ENCODE measurements around the gene CDH11.

CDH11 gene

DNA sequence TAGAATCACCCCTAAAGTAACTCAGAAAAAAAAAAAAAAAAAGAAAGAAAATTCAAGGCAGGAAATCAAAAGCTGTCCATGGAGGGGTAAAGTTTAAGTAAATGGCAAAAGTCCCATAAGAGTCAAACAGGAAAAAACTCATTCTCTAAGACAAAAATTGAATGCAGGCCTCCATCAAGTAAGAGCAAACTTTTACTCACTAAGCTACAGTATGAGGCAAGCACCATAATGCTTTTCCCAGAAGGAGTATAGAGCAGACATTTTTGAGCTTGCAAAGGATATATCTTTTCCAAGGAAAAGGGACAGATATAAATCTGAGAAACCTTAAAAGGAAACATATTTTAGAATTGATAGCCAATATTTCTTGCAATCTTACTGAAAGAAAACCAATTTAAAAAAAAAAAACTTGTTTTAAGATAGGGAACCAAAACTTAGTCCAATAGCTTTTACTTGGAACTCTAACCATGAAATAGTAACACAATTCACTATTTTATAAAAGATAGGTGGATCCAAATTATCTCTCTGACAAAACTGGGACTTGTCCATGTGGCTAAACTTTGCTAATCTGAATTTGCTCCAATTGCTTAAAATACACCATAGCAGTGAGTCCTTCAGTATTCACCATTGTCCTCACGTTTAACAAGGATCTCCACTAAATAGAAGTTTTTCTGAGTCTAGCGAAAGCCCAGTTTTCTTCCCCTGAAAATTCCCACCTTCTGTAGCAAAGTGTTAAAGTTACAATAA is 99.8 kb downstream of the CDH11 start:
- no peak for DNase-seq

DNA sequence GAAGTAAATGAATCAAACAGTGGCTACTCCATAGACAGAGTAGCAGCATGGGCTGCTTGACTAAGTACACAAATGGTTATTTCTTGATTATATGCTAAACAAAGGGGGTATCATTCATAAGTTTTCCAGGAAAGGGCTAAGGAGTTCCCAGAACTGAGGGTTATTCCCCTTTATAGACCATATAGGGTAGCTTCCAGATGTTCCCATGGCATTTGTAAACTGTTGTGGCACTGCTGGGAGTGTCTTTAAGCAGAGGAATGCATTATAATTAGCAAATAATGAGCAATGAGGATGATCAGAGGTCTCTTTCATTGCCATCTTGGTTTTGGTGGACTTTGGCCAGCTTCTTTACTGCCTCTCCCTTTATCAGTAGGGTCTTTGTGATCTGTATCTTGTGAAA is 105.1 kb downstream of the CDH11 start:
- DNase-seq, result no peak

DNA sequence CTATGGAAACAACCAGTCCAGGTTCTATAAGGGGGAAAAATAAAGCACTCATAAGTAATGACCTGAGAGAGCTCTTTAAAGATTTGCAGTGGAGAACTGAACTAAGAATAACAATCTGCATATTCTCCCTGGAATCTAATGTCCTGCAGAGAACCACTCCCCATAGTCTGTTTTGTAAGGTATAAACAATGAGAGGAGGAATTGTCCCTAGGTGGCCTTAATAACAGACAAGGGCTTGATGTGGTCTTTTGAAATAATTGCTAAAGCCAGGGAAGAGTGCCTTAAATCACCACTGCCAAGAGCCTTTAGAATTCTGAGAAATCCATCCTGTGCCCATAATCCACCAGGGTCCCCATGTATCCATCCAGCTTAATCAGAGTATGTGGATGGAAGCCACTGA is 106.3 kb downstream of the CDH11 start:
- no peak for DNase-seq

DNA sequence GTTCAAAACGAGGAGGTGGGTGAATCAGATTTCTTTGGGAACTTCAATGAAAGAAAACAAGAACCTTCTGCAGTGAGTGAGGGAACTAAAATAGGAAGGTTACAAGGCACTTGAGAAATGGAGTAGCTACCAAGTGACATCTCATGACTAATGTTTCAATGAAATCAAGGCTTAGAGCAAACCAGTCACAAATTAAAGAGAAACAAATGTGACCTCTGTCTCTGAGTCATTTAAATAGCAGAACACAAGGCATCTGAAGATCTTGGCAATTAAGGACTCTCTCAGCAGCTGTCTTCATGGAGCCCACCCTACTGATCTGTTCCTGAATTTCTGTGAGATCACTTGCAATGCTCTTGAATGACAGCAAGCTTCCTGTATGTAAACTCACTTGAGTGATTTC is 109.5 kb downstream of the CDH11 start:
- DNase-seq, result no peak

DNA sequence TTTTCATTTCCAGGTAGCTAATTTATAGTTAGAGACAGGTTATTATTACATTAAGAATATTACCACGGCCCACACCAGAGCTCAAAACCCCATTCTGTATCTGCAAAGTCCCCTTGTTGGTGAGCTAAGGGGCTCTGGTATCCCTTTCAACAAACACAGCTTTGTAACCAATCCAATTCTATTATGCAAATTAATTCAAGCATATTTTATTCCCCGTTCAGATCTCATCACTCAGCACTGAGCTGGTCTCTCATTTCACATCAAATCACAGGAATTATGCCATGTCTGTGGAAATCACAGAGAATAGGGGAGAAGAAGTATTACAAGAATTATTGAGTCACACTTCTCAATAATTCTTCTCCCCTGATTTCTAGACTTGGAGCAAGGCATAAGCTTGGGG is 111.7 kb downstream of the CDH11 start:
- no peak for DNase-seq

DNA sequence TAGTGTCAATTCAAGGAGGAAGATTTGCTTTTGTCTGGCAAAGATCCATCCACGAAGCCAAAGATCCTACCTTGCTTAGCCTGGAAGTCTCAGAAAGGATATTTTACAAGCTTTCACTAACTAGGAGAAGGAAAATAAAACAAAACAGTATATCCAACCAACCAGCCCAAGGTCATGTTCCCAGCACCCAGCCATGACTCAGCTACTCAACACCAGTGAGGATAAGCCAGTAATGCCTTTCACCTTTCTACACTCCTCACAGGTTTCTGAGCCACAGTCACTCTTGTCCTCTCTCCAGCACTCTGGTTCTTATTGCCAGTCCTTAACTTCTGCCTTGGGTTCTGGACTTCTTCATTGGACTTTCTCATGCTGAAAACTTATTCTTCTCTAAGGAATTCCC is 116.2 kb downstream of the CDH11 start:
- no peak for DNase-seq

DNA sequence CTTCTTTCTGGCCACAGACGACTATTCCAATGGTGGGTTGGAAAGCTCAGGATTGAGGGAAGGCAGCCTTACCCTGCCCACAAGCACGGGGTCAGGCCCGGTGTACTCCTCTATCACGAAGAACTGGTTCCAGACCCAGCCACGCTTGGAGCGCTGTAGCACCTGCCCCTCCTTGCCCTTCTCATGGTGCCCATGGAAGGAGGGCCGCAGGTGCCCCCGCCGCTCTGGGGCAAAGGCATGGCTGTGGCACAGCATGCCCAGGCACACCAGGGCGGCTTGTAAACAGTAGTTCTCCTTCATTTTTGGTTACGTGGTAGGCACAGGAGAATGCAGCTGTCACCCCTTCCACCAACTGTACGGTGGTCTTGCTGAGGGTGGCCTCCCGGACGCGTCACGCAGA is 117.3 kb downstream of the CDH11 start:
- DNase-seq, result no peak

DNA sequence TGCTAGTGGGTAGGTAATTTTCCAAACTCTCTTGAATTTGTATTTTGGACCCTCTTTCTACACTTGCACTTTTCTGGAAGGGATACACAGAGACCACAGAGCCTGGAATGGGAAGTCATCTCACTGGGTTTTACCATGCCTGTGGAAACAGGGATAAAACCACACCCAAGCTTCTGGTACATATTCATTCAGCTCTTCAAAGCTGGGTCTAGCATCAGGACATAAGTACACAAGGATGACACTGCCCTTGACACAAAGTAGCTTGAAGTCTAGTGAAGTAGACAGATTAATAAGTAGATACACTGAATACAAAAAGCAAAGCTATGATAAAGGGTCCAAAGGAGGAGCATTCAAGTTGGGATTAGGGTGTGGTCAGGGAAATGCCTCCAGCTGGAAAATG is 118.2 kb downstream of the CDH11 start:
- DNase-seq, result no peak

DNA sequence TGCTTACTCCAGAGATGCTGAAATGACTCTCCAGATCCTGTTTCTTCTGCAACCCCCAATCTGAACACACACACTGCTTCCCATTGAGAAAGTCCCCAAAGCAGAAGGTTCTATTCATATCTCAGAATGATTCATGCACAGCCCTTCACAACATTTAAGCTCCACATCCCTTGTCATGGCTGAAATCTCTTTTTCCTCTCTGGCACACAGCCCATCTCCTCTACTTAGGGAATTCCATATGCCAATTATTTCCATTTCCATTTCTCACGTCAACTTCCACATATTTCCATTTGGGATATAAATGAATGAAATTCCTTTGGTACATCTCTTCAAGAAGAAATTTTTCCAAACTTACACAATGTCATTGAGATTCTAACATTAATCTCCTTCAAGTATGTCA is 119.6 kb downstream of the CDH11 start:
- no peak for DNase-seq

DNA sequence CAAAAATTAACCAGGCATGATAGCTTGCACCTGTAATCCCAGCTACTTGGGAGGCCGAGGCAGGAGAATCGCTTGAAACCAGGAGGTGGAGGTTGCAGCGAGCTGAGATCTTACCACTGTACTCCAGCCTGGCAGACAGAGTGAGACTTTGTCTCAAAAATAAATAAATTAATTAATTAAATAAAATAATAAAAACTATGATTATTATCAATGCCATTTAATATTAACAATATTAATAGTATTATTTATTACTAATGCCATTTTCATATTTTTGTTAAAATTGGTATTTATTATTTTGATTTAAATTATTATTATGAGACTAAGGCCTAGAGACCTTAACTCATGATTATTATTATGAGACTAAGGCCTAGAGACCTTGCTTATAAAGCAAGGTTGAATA is 121.2 kb downstream of the CDH11 start:
- no peak for DNase-seq

DNA sequence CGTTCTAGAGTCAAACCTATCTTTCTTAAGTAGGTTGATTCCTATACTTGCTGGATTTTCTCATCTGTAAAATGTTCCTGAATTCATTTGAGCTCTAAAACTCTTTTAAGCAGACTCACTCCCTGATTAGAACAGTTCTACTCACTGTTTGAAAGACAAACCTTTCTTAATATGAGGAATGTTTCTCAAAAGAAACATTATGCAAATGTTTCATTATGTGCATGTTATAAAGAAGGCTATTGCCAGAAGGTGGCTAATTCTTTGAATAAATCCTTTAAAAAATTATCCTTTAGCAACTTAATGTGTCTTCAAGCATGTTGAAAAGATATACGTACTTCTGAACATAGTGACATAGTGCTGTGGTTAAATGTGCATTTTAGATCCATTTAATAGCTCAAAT is 124.1 kb downstream of the CDH11 start:
- no peak for DNase-seq

DNA sequence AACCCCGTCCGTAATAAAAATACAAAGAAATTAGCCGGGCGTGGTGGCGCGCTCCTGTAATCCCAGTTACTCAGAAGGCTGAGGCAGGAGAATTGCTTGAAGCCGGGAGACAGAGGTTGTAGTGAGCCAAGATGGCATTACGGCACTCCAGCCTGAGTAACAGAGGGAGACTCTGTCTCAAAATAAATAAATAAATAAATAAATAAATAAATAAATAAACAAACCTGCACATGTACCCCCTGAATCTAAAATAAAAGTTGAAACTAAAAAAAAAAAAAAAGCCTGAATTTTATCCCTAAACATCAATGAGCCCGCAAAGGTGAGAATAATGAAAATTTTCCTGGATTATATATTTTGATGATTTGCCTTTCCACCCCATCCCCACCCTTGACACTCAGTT is 124.7 kb downstream of the CDH11 start:
- DNase-seq, result no peak

DNA sequence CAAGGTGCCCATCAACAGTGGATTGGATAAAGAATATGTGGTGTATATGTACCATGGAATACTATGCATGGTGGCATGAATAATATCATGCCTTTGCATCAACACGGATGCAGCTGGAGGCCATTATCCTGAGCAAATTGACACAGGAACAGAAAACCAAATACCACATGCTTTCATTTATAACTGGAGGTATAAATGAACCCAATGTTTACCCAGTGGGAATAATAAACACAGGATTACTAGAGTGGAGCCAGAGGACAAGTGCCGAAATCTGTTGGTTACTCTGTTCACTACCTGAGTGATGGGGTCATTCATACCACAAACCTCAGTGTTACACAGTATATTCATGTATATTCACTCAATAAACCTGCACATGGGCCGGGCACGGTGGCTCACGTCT is 125.2 kb downstream of the CDH11 start:
- no peak for DNase-seq

DNA sequence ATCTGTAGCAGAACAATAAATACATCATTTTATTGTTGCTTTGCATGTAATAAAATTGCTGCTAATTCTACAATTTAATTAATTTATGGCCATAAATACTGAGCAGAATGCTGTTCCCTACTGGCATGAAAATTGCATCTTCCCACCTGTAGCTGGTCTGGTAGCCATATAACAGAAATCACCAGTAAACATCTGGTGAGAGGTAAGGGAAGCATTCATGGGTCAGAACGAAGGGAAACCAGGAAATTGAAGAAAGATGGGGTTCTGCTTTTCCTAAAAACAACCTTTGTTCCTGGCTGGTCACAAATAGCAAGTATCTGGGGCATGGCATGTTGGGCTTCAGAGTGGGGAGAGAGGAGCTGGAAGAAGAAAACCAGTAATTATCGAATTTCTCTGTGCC is 128.4 kb downstream of the CDH11 start:
- DNase-seq, result no peak

DNA sequence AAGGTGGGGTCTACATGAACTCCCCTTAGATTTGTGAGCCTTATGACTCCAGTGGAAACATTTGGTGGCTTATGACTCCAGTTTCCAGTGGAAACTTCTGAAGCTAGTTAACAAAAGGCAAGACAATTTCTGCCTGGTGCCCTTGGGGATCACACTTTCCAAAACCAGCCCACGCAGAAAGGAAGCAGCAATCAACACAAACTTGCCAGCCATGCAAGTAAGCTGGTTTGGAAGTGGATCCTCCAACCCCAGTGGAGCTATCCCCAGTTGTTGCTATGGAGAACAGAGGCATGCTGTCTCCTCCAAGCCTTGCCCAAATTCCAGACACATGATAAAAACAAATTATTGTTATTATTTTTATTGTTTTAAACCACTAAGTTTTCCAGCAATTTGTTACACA is 130.9 kb downstream of the CDH11 start:
- DNase-seq, result no peak

DNA sequence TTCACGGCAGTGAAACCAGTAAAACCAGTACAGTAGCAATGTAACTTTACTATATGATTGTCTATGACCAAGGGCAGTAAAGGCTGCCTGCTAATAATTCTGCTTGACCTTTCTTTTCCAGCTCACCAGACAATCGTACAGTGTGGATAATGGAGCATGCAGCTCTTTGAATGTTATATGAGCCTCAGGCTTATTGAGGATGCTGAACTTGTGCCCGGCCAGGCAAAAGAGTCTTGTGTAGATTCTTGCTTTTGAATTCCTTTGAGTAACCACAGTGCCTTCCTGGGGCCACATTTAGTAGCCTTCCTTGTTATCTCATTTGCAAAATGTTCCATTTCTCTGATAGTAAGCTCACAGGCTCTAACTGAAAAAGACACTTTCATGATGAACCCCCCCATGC is 131.8 kb downstream of the CDH11 start:
- DNase-seq, result no peak

DNA sequence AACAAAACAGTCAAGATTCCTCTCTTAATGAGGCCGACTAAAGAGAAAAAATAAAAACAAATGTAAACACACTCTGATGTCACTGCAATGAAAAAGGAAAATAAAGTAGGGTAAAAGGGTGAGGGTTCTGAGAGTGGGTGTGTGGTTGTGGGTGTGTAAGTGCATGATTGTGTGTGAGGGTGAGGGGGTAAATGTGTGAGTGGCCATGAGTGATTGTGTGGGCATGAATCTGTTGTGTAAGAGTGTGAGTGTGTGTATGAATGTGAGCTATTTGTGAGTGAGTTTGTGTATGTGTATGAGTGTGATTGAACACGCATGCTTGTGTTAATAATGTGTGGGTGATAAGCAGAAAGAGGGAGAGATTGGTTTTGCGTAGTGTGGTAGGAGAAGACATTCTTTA is 132.8 kb downstream of the CDH11 start:
- no peak for DNase-seq

DNA sequence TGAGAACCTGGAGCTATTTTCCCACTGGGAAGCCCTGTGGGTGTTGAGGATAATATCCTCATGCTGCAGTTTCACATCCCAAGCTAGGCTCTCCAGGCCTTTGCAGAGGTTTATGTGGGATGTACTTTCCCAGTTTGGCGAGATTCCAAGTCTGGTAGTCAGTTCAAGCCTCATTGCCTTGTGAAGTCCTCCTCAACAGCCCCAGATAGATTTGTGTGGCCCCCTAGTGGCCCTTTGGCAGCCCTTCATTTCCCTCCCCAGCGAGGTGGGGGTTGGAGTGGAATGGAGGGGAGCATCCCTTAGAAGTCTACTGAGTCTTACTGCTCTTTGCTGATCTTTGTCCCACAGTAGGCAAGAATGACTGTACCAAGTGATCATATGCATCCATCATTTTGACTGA is 137.9 kb downstream of the CDH11 start:
- DNase-seq, result no peak

DNA sequence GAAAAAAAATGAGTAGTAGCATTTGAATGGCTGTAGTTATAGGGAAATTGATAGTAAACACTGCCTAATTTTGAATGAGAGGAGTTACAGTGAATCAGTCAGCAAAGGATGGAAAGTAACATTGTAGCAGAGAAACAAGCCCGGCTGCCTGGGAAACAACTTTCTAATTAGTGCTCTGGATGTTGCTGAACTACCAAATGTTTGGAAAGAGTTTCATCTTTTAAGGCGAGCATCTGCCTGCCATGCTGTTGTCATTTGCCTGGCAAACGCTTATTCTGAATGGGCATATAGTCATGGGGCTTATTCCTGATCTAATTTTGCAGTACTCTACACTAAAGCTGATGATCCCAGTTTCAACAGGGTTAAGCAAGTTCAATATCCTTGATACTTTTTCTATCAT is 138.6 kb downstream of the CDH11 start:
- DNase-seq, result no peak

DNA sequence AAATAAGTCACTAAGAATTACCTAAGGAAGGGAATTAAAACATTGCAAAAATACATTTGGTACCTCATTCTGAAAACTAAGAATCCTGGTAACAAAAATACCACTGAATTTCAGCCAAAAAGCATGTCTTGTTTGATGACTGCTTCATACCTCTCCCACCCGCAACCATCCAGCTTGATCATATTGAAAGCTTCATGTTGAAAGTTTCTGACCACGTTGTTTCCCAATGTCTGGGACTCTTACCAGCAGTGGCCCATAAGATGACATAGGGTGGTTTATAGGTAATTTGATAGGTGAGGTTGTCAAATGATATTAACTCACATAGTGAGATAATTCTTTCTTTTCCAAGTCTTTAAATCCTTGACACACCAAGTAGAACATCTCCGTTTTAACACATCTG is 139.3 kb downstream of the CDH11 start:
- DNase-seq, result no peak

DNA sequence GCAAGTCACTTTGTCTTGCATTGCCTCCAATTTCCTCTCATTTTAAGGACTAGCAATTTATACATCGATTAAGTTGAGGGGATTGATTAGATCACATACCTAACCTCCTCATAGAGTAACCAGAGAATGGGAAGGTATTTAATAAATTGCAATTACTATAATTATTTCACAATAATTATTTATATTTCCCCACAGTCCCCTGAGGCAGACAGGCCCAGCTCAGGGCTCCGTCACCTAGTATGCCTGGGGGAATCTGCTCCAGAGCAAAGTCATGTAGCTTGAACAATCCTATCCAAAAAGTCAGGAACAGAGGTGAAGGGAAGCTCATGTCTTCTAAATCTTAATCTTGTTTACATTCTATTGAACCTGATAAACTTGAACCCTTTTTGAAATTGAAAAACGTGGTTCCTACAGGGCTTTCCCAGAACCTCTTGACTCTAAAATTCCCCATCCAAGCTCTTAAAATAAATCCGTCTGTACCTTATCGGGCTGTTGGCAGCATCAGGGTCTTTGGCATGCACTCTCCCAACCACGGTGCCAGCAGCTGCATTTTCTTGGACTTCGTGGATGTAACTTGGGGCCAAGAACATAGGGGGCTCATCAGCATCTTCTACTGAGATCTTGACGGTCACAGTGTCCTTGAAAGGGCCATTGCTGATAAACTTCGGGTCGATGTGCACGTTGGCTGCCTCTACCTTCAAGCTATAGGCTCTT is 140.1 kb downstream of the CDH11 start:
- no peak for DNase-seq

DNA sequence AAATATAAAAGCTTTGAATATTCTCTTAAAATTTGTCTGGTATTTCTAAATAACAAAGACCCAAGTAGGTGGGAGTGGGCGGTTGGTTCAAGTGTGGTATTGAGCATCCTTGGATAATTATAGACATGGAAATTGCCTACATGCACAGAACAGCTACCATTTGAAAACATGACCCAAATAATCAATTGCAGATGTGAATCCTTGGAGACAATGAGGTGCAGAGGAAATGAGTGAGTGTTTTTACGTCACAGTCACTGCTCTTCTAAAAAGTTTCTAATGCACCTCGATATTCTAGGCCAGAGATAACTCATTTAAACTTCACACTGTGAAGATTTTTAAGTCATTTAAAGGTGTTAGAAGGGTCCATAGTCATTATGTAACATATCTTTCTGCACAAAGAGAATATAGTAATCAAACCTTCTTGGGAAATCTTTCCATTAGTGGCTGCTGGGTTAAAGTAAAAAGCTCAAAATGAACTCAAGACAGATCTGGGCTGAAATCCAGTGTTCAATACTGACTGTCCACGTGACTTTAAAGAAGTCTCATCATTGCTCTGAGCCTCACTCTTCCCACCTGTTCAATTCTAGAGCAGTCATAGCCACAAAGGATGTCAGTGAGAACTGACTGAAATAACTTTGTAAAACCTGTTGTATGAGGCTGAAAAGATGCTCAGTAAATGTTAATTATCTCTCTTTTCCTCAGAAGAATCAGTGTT is 144.5 kb downstream of the CDH11 start:
- DNase-seq, result no peak

DNA sequence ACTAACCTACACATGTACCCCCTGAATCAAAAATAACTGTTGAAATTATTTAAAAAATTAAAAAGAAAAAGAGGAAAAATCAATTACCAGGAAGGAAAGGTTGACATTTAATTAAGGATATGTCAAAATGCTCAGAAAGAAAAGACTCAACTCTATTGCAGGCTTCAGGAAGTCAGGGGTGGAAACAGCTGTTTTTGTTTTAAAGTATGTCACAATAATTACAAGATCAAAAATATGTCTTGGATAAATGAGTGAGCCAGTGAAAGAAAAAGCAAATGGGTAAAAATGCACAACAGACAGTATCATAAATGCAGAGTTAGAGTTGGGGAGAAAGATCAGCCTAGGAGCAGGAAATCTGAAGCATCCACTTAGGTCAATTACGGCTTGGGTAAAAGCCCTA is 146.0 kb downstream of the CDH11 start:
- DNase-seq, result no peak

DNA sequence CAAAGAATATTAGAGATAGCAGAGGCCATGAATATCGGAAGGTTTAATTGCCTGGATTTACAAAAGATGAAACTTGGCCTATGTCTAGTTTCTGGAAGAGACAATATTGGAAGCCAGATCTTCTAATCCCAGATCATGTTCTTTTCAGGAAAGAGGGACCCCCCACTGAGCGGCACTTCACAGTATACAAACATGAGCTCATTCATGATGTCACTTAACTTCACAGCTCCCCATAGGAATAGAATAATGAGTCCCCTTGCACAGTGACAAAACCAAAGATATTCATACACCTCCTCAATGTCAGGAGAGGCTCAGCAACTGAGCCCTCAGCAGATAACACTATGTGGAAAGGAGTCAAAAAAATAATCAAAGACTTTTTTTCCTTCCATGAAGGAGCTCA is 147.5 kb downstream of the CDH11 start:
- DNase-seq, result no peak

All from activated T-cell treated with anti-CD3 and anti-CD28 coated beads for 4 hours (primary cell).